CD14-positive monocyte (primary cell): Measurements from ENCODE around the gene AHSP. TPM values are rescaled to one million over a fixed set of nuclear protein-coding genes. Genes with fewer than 3 reads are reported as not detected.

Experiments used
- DNase-seq, 3 donors: peaks; one replicate each; pipeline ENCODE4 v3.0.0-alpha.2; 2011 to 2022
- H2AFZ ChIP-seq: 2 replicates; pipeline ENCODE4 v1.6.0; 2012; ENCODE audit warnings: mild to moderate bottlenecking, low read depth, low read length, inconsistent platforms; ENCODE audit not compliant: insufficient read depth, poor library complexity, severe bottlenecking
- H3K27ac ChIP-seq, 2 donors: 1 replicate in 1 of 2; 2 replicates in 1 of 2; pipeline ENCODE4 v1.5.1; 2012 to 2013; ENCODE audit warnings: low read length in 2 of 2, control low read depth in 1 of 2, inconsistent platforms in 1 of 2, low read depth in 1 of 2, mild to moderate bottlenecking in 1 of 2
- H3K27me3 ChIP-seq, 2 donors: one replicate each; pipeline versions ENCODE4 v1.6.0 to v1.6.1; 2011 to 2013; ENCODE audit warnings: low read length in 2 of 2; ENCODE audit not compliant: control insufficient read depth in 2 of 2, insufficient read depth in 2 of 2
- H3K36me3 ChIP-seq, 2 donors: replicated peaks in 1 of 2; 1 replicate in 1 of 2; 2 replicates in 1 of 2; pipeline versions ENCODE4 v1.5.1 to v1.6.1; 2012 to 2013; ENCODE audit warnings: low read length in 2 of 2, control low read depth in 1 of 2, inconsistent platforms in 1 of 2, mild to moderate bottlenecking in 1 of 2; ENCODE audit not compliant: insufficient read depth in 2 of 2, control insufficient read depth in 1 of 2
- H3K4me1 ChIP-seq, 2 donors: 1 replicate in 1 of 2; 2 replicates in 1 of 2; pipeline versions ENCODE4 v1.5.1 to v1.6.1; 2012 to 2013; ENCODE audit warnings: low read length in 2 of 2, control low read depth in 1 of 2, inconsistent platforms in 1 of 2, mild to moderate bottlenecking in 1 of 2, moderate library complexity in 1 of 2; ENCODE audit not compliant: insufficient read depth in 2 of 2, control insufficient read depth in 1 of 2
- H3K4me2 ChIP-seq: replicated peaks from 2 replicates; pipeline ENCODE3; 2012; ENCODE audit warnings: low read length, moderate library complexity, mild to moderate bottlenecking; ENCODE audit not compliant: poor library complexity, severe bottlenecking; ENCODE audit errors: extremely low read depth
- H3K4me3 ChIP-seq, 3 experiments: fragments of 200-600 bp in 1 of 3; sonication (generic) in 1 of 3; replicated peaks in 1 of 3; 1 replicate in 2 of 3; 2 replicates in 1 of 3; pipeline ENCODE4 v1.5.1; 2011 to 2013; ENCODE audit warnings: low read length in 3 of 3, mild to moderate bottlenecking in 3 of 3, control low read depth in 2 of 3, low read depth in 2 of 3, inconsistent platforms in 1 of 3, moderate library complexity in 1 of 3
- H3K79me2 ChIP-seq: 2 replicates; pipeline ENCODE4 v1.6.0; 2012; ENCODE audit warnings: mild to moderate bottlenecking, control low read depth, inconsistent platforms, low read length, moderate library complexity; ENCODE audit not compliant: insufficient read depth
- H3K9ac ChIP-seq: 2 replicates; pipeline ENCODE4 v1.6.0; 2017; ENCODE audit warnings: low read length, mild to moderate bottlenecking; ENCODE audit not compliant: insufficient read depth, poor library complexity, severe bottlenecking
- H3K9me3 ChIP-seq, 2 donors: replicated peaks in 1 of 2; 1 replicate in 1 of 2; 2 replicates in 1 of 2; pipeline versions ENCODE4 v1.5.1 to v1.6.1; 2012 to 2013; ENCODE audit warnings: low read length in 2 of 2, control low read depth in 1 of 2; ENCODE audit not compliant: control insufficient read depth in 1 of 2, insufficient read depth in 1 of 2
- H4K20me1 ChIP-seq: 2 replicates; pipeline ENCODE4 v1.6.0; 2012; ENCODE audit warnings: mild to moderate bottlenecking, low read length, control low read depth, moderate library complexity; ENCODE audit not compliant: insufficient read depth
- H3K27ac Mint-ChIP-seq, 7 donors: one replicate each; pipeline ENCODE4 v1.8.0; 2020; ENCODE audit warnings: mild to moderate bottlenecking in 7 of 7, mixed read lengths in 7 of 7, moderate library complexity in 6 of 7, inconsistent platforms in 2 of 7
- H3K27me3 Mint-ChIP-seq, 3 donors: one replicate each; pipeline ENCODE4 v1.8.0; 2021 to 2022; ENCODE audit warnings: low read depth in 3 of 3, mild to moderate bottlenecking in 3 of 3, mixed read lengths in 3 of 3, moderate library complexity in 3 of 3, inconsistent platforms in 1 of 3
- H3K36me3 Mint-ChIP-seq, 2 donors: one replicate each; pipeline ENCODE4 v1.8.0; 2020; ENCODE audit warnings: mixed read lengths in 2 of 2, inconsistent platforms in 1 of 2, mild to moderate bottlenecking in 1 of 2
- H3K4me1 Mint-ChIP-seq: one replicate; pipeline ENCODE4 v1.8.0; 2020; ENCODE audit warnings: mild to moderate bottlenecking, mixed read lengths
- H3K4me3 Mint-ChIP-seq, 2 donors: one replicate each; pipeline ENCODE4 v1.8.0; 2020; ENCODE audit warnings: mild to moderate bottlenecking in 2 of 2, mixed read lengths in 2 of 2, moderate library complexity in 1 of 2
- H3K9me3 Mint-ChIP-seq, 7 donors: one replicate each; pipeline ENCODE4 v1.8.0; 2020 to 2022; ENCODE audit warnings: mixed read lengths in 7 of 7, mild to moderate bottlenecking in 6 of 7, moderate library complexity in 6 of 7, inconsistent platforms in 2 of 7
- CTCF ChIP-seq: fragments of 200-600 bp; IDR thresholded peaks from one replicate; pipeline ENCODE4 v1.8.0; 2022; ENCODE audit warnings: antibody characterized with exemption, mild to moderate bottlenecking
- WGBS: methylation state at CpG from one replicate; pipeline ENCODE4 v1.1.5; 2013; ENCODE audit warnings: missing lambda C conversion rate; ENCODE audit not compliant: insufficient coverage; 5-methylcytosine and 5-hydroxymethylcytosine counted together
- intact Hi-C, 2 donors: fragments of 100-400 bp; cut with micrococcal nuclease; formaldehyde crosslinking; loops; one replicate each; pipeline versions ENCODE4 v1.15.0 to v1.15.1; 2023
- polyA plus RNA-seq, 3 donors: library from polyadenylated mRNA; depleted of rRNA in 1 of 3; unstranded in 2 of 3; stranded (reverse) in 1 of 3; fragments of 300-500 nt in 2 of 3; fragments of >200 nt in 1 of 3; fragmentation: Illumina TruSeq in 2 of 3; gene quantifications; 1 replicate in 2 of 3; 2 replicates in 1 of 3; pipeline ENCODE4 v1.2.3, GENCODE V29; 2012 to 2021

The AHSP gene
- polyA plus RNA-seq, 3 donors = 0.84 TPM; not detected in 2

DNA sequence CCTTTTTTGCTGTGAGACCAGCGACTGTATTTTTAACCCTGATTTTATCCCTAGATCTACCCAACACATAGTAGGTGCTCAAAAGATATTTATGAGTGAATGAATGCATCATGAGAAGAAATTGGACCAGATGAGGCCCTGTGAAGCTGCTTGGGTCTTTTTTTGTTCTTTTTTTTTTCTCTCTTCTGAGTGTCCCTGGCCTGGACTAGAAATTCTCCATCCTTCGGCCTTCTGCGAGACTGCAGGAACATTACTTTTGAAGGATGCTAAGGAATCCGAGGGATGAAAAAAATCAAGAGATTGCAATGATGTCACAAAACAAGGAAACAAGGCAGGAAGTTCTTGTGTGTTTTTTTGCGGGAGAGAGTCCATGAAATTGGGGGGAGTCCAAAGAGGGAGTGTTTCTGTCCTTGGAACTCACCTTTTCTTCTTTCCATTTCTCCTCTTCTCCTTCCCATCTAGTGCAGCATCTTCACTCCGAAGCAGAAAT, 18.9 kb upstream of the AHSP start:
- H3K9me3 ChIP-seq = peaks cover 0 to 4% of the 10 kb centered on the region in 2 donors
- peaks cover 18% of the 10 kb centered on the region for H3K79me2 ChIP-seq
- H3K36me3 ChIP-seq = no peaks in the 10 kb centered on the region
- peaks cover 0 to 6% (median 3%) of the 10 kb centered on the region in 7 donors for H3K9me3 Mint-ChIP-seq
- H3K27ac Mint-ChIP-seq = peak overlapping the region; percentile 84 to 95 (median 92)
- peak overlapping the region; percentile 67 to 98 (median 96) for H3K4me3 ChIP-seq
- peaks cover 44% of the 10 kb centered on the region for H3K4me1 Mint-ChIP-seq
- H2AFZ ChIP-seq = peak overlapping the region; percentile 97
- 28% methylated on average over 4 of the region's 6 CpGs for WGBS
- H3K4me3 Mint-ChIP-seq = peak overlapping the region; percentile 90 to 91
- no peaks in the 10 kb centered on the region for H3K27me3 ChIP-seq
- intact Hi-C loops = no loop called here
- peak overlapping the region; percentile 91 for H3K4me2 ChIP-seq
- H3K36me3 Mint-ChIP-seq = peaks cover 6 to 11% of the 10 kb centered on the region in 2 donors
- H3K4me1 ChIP-seq = peaks cover 32 to 39% of the 10 kb centered on the region in 2 donors
- H4K20me1 ChIP-seq = no peaks in the 10 kb centered on the region
- peak overlapping the region; percentile 95 for H3K9ac ChIP-seq
- no peak for TF ChIP-seq CTCF
- peak overlapping the region; percentile 81 to 94 for H3K27ac ChIP-seq
- DNase-seq = no peak
- no peaks in the 10 kb centered on the region for H3K27me3 Mint-ChIP-seq

DNA sequence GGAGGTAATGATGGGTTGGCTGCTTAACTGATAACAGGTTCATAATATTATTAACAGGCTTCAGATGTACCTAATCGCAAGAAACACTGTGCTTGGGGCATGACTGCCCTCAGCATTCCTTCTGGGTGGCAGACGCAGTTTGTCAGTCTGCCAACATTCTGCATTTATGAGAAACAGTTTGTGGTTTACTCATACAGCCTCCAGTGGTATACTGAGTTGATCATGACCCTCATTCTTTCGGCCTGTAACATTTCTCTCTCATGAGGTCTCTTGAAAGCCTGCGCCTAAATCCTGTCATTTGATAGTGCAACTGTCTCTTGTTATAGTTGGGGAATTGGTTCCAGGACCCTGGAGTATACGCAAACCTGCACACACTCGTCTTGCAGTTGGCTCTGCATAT, 14.6 kb upstream of the AHSP start:
- Histone ChIP-seq H3K79me2 (peaks cover under 1% of the 10 kb centered on the region), H2AFZ (no peak overlapping the region), H3K4me3 (no peak overlapping the region), H3K27me3 (no peaks in the 10 kb centered on the region), H3K9ac (no peak overlapping the region), H3K4me2 (no peak overlapping the region), H3K36me3 (no peaks in the 10 kb centered on the region), H3K27ac (no peak overlapping the region), H3K9me3 (peaks cover 0 to 16% of the 10 kb centered on the region in 2 donors), H3K4me1 (peaks cover 8 to 11% of the 10 kb centered on the region in 2 donors), H4K20me1 (no peaks in the 10 kb centered on the region)
- TF ChIP-seq CTCF = no peak
- intact Hi-C loops = no loop called here
- Mint-ChIP-seq H3K4me1 (peaks cover 10% of the 10 kb centered on the region), H3K27ac (no peak overlapping the region), H3K9me3 (peaks cover 9 to 26% (median 21%) of the 10 kb centered on the region in 7 donors), H3K27me3 (peaks cover 0 to 5% (median 0%) of the 10 kb centered on the region in 3 donors), H3K4me3 (no peak overlapping the region), H3K36me3 (no peaks in the 10 kb centered on the region)
- DNase-seq = no peak
- WGBS = 73% methylated on average over 4 of the region's 6 CpGs
